ENCODE data around the gene STYX. TPM values are rescaled to one million over a fixed set of nuclear protein-coding genes. Genes with fewer than 3 reads are reported as not detected.
"Not testable (repeated sequence)": the region's sequence is repeated elsewhere in the genome, so short reads cannot be mapped to it uniquely, and the experiment has no call there.

STYX gene
- total RNA-seq, 1 experiment from 2014 or later = 16.3 TPM

GRCh38 chr14:52724360-52724644 is 5.7 kb upstream of the STYX start:
- Histone ChIP-seq H3K79me2 (ENCODE audit: insufficient read depth, low read length) (peaks cover 53% of the 10 kb centered on the region), H2AFZ (ENCODE audit: low read depth, low read length, poor library complexity, severe bottlenecking) (no peak overlapping the region), H3K27ac (ENCODE audit: low read depth, low read length) (no peak overlapping the region), H3K9ac (ENCODE audit: low read length) (no peak overlapping the region), H3K4me1 (ENCODE audit: control insufficient read depth in 1 of 2, insufficient read depth in 2 of 2, low read length in 2 of 2) (peaks cover 2 to 3% of the 10 kb centered on the region in 2 experiments; a peak in 3 of 4 replicates), H3K4me3 (replicated peaks in 1 of 2; ENCODE audit: low read depth in 1 of 2, low read length in 2 of 2) (no peak overlapping the region), H3K9me3 (ENCODE audit: control insufficient read depth in 1 of 2, insufficient read depth in 1 of 2, low read depth in 1 of 2, low read length in 2 of 2) (no peaks in the 10 kb centered on the region), H4K20me1 (ENCODE audit: insufficient read depth) (peaks cover 15% of the 10 kb centered on the region; the same call in 1 of the 2 replicates), H3K9me2 (ENCODE audit: insufficient read depth) (no peaks in the 10 kb centered on the region), H3K4me2 (ENCODE audit: low read length) (no peak overlapping the region), H3K27me3 (ENCODE audit: insufficient read depth, low read length) (no peaks in the 10 kb centered on the region), H3K36me3 (ENCODE audit: control insufficient read depth in 1 of 2, insufficient read depth in 2 of 2, low read length in 2 of 2) (peaks cover 56 to 65% of the 10 kb centered on the region in 2 experiments)
- ChIA-PET CTCF (no interaction called here), POLR2A (interaction anchor here (1.2 kb wide), 1 partner anchor 19 kb away, joined by 3 read pairs; no protein-coding TSS in a partner anchor), RAD21 (ENCODE audit: low non-redundant PET in 1 of 2, low total read pairs in 2 of 2, uncharacterized antibody in 2 of 2, unreplicated experiment in 2 of 2) (no interaction called here)
- intact Hi-C loops (cut with micrococcal nuclease) = no loop called here
- TF ChIP-seq JUND (IDR thresholded peaks at IDR 0.05) = no peak
- no peak for TF ChIP-seq ZNF274 (IDR thresholded peaks at IDR 0.05; ENCODE audit: low read depth, low read length)
- no TSS peak for BruUV-seq (replicated peaks)
- ATAC-seq (peak; percentile 64), DNase-seq (ENCODE audit: low read depth, low spot score) (no peak)

DNA sequence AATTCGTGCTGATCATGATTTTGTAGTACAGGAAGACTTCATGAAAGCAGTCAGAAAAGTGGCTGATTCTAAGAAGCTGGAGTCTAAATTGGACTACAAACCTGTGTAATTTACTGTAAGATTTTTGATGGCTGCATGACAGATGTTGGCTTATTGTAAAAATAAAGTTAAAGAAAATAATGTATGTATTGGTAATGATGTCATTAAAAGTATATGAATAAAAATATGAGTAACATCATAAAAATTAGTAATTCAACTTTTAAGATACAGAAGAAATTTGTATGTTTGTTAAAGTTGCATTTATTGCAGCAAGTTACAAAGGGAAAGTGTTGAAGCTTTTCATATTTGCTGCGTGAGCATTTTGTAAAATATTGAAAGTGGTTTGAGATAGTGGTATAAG is 2.5 kb upstream of the STYX start:
- intact Hi-C loops (cut with micrococcal nuclease); H3K4me2 ChIP-seq (ENCODE audit: low read length); POLR2A ChIA-PET; ATAC-seq; H3K27me3 ChIP-seq (ENCODE audit: insufficient read depth, low read length); H3K27ac ChIP-seq (ENCODE audit: low read depth, low read length); H2AFZ ChIP-seq (ENCODE audit: low read depth, low read length, poor library complexity, severe bottlenecking); H3K9me3 ChIP-seq (ENCODE audit: control insufficient read depth in 1 of 2, insufficient read depth in 1 of 2, low read depth in 1 of 2, low read length in 2 of 2); BruUV-seq (replicated peaks); H3K9ac ChIP-seq (ENCODE audit: low read length); H3K4me3 ChIP-seq (replicated peaks in 1 of 2; ENCODE audit: low read depth in 1 of 2, low read length in 2 of 2); H3K9me2 ChIP-seq (ENCODE audit: insufficient read depth); RAD21 ChIA-PET (ENCODE audit: low non-redundant PET in 1 of 2, low total read pairs in 2 of 2, uncharacterized antibody in 2 of 2, unreplicated experiment in 2 of 2); DNase-seq (ENCODE audit: low read depth, low spot score); CTCF ChIA-PET: not testable (repeated sequence)
- Histone ChIP-seq H3K79me2 (ENCODE audit: insufficient read depth, low read length) (peaks cover 50% of the 10 kb centered on the region), H4K20me1 (ENCODE audit: insufficient read depth) (peaks cover 11% of the 10 kb centered on the region; the same call in 1 of the 2 replicates), H3K36me3 (ENCODE audit: control insufficient read depth in 1 of 2, insufficient read depth in 2 of 2, low read length in 2 of 2) (peaks cover 29 to 47% of the 10 kb centered on the region in 2 experiments; a peak in 3 of 4 replicates), H3K4me1 (ENCODE audit: control insufficient read depth in 1 of 2, insufficient read depth in 2 of 2, low read length in 2 of 2) (peaks cover 6 to 14% of the 10 kb centered on the region in 2 experiments)

- intact Hi-C loops (cut with micrococcal nuclease); RAD21 ChIA-PET (ENCODE audit: low non-redundant PET in 1 of 2, low total read pairs in 2 of 2, uncharacterized antibody in 2 of 2, unreplicated experiment in 2 of 2); H3K9me3 ChIP-seq (ENCODE audit: control insufficient read depth in 1 of 2, insufficient read depth in 1 of 2, low read depth in 1 of 2, low read length in 2 of 2); BruUV-seq (replicated peaks); H3K9me2 ChIP-seq (ENCODE audit: insufficient read depth); H3K4me3 ChIP-seq (replicated peaks in 1 of 2; ENCODE audit: low read depth in 1 of 2, low read length in 2 of 2); H3K9ac ChIP-seq (ENCODE audit: low read length); H2AFZ ChIP-seq (ENCODE audit: low read depth, low read length, poor library complexity, severe bottlenecking); H3K27me3 ChIP-seq (ENCODE audit: insufficient read depth, low read length); ATAC-seq; DNase-seq (ENCODE audit: low read depth, low spot score): not testable (repeated sequence)
- Histone ChIP-seq H3K36me3 (ENCODE audit: control insufficient read depth in 1 of 2, insufficient read depth in 2 of 2, low read length in 2 of 2) (peaks cover 24 to 32% of the 10 kb centered on the region in 2 experiments; a peak in 3 of 4 replicates), H3K27ac (ENCODE audit: low read depth, low read length) (peak overlapping the region; percentile 42; the same call in 1 of the 2 replicates), H4K20me1 (ENCODE audit: insufficient read depth) (peaks cover 11% of the 10 kb centered on the region; the same call in 1 of the 2 replicates), H3K79me2 (ENCODE audit: insufficient read depth, low read length) (peaks cover 37% of the 10 kb centered on the region), H3K4me1 (ENCODE audit: control insufficient read depth in 1 of 2, insufficient read depth in 2 of 2, low read length in 2 of 2) (peaks cover 6 to 14% of the 10 kb centered on the region in 2 experiments), H3K4me2 (ENCODE audit: low read length) (peak overlapping the region; percentile 72; the same call in 1 of the 2 replicates)
- ChIA-PET CTCF (interaction anchor here (1.1 kb wide), 1 partner anchor 232 kb away, joined by 4 read pairs; no protein-coding TSS in a partner anchor), POLR2A (interaction anchor here (1.1 kb wide), 1 partner anchor 18 kb away, joined by 3 read pairs; no protein-coding TSS in a partner anchor)
Observed at GRCh38 chr14:52729035-52729434, 931 bp upstream of the STYX start.
